ENCODE data around the gene LITAF. TPM values are rescaled to one million over a fixed set of nuclear protein-coding genes. Genes with fewer than 3 reads are reported as not detected.

LITAF gene
- total RNA-seq, 4 donors from 2014 or later: 59.7 to 93.5 (median 64.8) TPM

DNA sequence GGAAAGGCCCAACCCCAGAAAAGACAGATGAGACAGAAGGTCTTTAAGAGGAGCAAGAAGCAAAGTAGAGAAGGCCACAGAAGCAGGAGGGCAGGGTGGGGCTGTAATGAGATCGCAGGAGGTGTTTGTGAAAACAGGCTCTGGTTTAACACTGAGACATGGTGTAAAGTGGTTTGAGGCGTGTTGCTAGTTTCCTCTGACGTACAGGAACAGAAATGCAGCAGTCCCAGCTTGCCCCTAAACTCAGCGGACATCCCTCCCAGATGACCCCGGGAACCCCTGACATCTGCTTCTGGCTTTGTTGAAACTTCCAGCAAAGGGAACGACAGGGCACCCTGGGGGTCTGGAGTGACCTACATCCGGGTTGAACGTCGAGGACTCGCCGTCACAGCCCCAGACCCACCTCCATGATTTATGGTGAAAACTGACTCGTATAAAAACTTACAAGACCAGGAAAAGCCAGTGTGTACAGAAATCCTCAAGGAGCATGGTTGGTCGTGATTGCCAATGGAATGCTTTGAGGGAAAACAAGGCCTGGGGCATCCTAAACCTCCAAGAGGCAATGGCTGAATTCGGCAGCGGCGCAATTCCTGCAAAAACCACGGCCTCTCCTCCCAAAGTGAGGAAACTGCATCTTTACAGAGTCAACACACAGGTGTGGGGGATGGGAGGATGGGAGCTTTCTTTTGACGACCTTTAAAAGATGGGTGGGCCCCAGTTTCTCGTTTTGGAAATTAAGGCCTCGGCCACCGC lies 25.8 kb downstream of the LITAF start:
- TF ChIP-seq, protein P1, sequence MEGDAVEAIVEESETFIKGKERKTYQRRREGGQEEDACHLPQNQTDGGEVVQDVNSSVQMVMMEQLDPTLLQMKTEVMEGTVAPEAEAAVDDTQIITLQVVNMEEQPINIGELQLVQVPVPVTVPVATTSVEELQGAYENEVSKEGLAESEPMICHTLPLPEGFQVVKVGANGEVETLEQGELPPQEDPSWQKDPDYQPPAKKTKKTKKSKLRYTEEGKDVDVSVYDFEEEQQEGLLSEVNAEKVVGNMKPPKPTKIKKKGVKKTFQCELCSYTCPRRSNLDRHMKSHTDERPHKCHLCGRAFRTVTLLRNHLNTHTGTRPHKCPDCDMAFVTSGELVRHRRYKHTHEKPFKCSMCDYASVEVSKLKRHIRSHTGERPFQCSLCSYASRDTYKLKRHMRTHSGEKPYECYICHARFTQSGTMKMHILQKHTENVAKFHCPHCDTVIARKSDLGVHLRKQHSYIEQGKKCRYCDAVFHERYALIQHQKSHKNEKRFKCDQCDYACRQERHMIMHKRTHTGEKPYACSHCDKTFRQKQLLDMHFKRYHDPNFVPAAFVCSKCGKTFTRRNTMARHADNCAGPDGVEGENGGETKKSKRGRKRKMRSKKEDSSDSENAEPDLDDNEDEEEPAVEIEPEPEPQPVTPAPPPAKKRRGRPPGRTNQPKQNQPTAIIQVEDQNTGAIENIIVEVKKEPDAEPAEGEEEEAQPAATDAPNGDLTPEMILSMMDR (IDR thresholded peaks at IDR 0.05; ENCODE audit: low read depth): no peak

DNA sequence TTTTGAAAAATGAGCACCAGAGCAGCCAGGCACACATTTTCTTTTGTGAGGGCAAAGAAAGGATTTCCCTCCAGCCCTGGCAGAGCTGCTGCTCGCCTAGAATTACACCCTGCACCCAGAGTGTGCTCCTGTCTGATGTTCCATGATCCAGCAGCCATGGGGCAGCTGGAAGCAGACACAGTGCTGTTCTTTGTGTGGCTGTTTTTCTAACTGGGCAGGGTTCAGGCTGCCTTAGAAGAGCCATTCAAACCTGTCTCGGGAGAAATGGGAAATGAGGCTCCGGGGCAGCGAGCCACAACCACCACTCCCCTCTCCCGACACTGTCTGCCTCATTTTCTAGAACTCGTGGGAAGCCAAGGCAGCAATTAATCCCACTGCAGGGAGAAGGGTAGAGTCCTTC lies 28.9 kb downstream of the LITAF start:
- TF ChIP-seq, protein P1 (IDR thresholded peaks at IDR 0.05; ENCODE audit: low read depth): no peak

DNA sequence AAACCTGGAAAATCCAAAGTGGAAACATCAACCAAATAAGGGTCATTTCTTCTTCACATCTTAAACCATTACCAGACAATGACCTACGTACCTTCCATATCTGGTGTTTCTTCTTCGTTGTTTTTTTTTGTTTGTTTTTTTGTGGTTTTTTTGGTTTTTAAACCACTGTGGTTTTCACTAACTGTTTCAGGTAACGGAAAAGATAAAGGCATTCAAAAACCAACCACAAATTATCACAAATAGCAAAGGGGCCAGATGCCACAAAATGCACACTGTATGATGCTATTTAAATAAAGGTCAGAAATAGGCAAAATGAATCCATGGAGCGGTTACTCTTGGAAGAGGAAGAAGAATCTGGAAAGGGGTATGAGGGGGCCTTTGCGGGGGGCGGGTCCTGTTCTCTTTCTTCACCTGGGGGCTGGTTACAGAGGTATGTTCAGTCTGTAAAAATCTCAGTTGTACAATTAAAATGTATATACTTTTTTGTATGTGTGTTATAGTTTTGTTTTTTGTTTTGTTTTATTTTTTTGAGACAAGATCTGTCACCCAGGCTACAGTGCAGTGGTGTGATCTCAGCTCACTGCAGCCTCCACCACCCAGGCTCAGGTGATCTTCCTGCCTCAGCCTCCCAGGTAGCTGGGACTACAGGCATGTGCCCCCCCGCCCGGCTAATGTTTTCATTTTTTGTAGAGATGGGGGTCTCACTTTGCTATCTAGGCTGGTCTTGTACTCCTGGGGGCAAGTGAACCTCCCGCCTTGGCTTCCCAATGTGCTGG lies 29.6 kb downstream of the LITAF start:
- TF ChIP-seq, protein P1 (IDR thresholded peaks at IDR 0.05; ENCODE audit: low read depth): no peak

DNA sequence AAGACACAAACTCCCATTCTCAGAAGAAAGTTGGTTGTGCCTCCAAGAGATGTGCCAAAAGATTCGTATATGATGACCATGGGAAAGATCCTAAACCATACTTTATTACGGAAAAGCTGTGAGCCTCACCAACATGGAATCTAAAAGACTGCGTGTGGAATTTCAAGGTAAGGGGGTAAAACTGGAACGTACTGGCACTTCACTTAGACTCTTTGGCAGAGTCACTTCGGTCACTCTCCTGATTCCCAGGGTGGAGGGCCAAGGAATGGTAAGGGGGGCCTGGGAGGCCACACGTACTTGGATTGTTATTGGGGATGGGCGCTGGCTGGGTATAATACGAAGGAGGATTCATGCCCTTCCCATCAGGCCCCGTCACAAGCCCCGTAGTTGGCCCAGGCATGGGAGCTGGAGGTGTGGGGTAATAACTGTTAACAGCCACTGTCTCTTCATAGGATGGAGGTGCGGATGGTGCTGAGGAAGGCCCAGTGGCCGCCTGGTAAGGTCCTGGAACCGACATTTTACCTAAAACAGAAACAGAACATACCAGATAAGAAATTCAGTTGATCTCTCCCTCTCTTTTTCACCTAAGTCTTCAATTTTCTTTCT lies 30.4 kb downstream of the LITAF start:
- TF ChIP-seq, protein P1 (IDR thresholded peaks at IDR 0.05; ENCODE audit: low read depth): no peak

DNA sequence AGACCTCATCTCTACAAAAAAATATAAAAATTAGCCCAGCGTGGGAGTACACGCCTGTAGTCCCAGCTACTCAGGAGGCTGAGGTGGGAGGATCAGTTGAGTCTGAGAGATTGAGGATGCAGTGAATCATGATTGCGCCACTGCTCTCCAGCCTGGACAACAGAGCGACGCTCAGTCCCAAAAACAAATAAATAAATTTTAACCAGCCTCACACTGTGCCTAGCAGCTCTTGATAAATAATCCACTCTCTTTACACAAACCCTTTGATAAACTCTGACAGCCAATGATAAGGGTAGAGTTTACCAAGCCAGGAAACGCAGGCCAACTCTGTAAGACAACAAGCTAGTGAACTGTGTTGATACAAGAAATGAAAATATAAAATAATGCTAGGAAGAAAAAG lies 32.7 kb downstream of the LITAF start:
- TF ChIP-seq, protein P1 (IDR thresholded peaks at IDR 0.05; ENCODE audit: low read depth): no peak

DNA sequence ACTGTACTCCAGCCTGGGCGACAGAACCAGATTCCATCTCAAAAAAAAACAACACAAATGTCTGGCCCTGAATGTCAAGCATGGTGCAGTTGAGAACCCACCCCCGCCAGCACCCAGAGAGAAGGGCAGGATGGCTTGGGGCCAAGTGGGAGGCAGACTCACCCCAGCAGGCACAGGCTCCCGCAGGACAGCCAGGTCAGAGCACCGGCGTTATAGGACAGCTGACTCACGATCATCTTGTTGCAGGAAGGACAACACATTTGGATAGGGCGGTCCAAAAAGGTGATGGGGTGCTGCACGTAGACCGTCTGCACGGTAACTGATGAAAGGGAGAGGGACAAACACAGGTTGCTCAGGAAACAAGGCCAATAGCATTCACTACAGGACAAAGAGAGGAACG lies 33.3 kb downstream of the LITAF start:
- TF ChIP-seq, protein P1 (IDR thresholded peaks at IDR 0.05; ENCODE audit: low read depth): no peak

DNA sequence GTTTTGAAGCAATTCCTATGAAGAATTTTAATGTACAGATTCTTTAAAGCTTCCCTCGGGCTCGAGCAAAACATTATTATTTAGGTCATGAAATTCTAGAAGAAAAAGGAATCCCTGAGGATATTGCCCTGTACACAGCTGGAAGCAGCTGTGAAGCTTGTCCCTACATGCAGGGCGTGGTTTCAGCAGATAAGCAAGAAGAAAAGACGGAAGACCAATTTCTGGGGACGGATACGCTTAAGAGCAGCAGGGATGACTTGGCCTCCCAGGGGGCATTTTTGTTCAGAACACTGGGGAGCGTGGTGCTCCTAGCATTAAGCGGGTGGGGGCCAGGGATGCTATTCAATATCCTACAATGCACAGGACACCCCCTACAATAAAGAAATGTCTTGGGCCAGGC lies 34.3 kb downstream of the LITAF start:
- TF ChIP-seq, protein P1 (IDR thresholded peaks at IDR 0.05; ENCODE audit: low read depth): no peak

Measured in subcutaneous adipose tissue (tissue), 4 donors.